ENCODE data around the gene RABGAP1L.

DNA sequence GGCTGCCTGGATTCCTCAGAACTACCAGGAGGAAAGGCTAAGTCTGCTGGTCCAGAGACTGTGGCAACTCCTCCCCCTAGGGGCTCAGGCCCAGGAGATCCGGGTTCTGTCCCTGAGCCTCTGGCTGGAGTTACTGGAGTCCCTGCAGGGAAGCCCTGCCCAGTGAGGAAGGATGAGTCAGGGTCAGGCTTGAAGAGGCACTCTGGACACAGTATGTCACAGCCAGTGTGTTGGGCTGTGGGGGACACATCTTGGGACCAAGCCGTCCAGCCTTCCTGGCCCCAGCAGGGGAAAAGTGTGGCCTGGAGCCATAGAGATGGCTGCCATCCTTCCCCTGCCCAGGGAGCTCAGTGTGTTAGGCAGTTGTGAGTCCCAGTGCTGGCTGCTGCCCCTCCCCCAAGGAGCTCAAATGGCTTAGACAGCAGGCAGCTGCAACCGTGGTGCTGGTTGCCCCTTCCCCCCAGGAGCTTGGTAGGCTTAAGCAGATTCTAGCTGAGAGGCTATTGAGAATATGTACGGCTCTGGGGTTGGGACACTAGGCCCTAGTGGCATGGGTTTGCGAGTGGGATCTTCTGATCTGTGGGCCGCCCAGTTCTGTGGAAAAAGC is 28.2 kb upstream of the RABGAP1L start:
- TF ChIP-seq, protein P1, sequence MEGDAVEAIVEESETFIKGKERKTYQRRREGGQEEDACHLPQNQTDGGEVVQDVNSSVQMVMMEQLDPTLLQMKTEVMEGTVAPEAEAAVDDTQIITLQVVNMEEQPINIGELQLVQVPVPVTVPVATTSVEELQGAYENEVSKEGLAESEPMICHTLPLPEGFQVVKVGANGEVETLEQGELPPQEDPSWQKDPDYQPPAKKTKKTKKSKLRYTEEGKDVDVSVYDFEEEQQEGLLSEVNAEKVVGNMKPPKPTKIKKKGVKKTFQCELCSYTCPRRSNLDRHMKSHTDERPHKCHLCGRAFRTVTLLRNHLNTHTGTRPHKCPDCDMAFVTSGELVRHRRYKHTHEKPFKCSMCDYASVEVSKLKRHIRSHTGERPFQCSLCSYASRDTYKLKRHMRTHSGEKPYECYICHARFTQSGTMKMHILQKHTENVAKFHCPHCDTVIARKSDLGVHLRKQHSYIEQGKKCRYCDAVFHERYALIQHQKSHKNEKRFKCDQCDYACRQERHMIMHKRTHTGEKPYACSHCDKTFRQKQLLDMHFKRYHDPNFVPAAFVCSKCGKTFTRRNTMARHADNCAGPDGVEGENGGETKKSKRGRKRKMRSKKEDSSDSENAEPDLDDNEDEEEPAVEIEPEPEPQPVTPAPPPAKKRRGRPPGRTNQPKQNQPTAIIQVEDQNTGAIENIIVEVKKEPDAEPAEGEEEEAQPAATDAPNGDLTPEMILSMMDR (IDR thresholded peaks at IDR 0.05; ENCODE audit: low read depth, low read length): no peak
- TF ChIP-seq, protein P2, sequence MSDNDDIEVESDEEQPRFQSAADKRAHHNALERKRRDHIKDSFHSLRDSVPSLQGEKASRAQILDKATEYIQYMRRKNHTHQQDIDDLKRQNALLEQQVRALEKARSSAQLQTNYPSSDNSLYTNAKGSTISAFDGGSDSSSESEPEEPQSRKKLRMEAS (IDR thresholded peaks at IDR 0.05; ENCODE audit: low read depth, low read length): no peak
